PFSK-1 (cell line): ENCODE measurements around the gene KRT8.

ENCODE experiments used
- REST ChIP-seq, 2 experiments: IDR thresholded peaks; 2 replicates each; pipeline versions ENCODE4 v1.6.1 to v1.8.0; 2011 to 2012; ENCODE audit warnings: low read depth in 2 of 2, low read length in 2 of 2, control low read depth in 1 of 2, inconsistent platforms in 1 of 2, mild to moderate bottlenecking in 1 of 2, moderate library complexity in 1 of 2; ENCODE audit not compliant: insufficient read depth in 1 of 2
- SIN3A ChIP-seq: IDR thresholded peaks from 2 replicates; pipeline ENCODE4 v1.6.1; 2012; ENCODE audit warnings: mild to moderate bottlenecking, low read length, moderate library complexity, borderline replicate concordance; ENCODE audit not compliant: insufficient read depth
- TAF1 ChIP-seq: IDR thresholded peaks from 2 replicates; pipeline ENCODE4 v1.6.1; 2012; ENCODE audit warnings: low read length, control low read depth, borderline replicate concordance; ENCODE audit not compliant: insufficient read depth

- TF ChIP-seq REST (IDR thresholded peaks at IDR 0.05; ENCODE audit: insufficient read depth in 1 of 2, low read depth in 2 of 2, low read length in 2 of 2) (no peak), SIN3A (no peak), TAF1 (no peak)
These were observed 38.0 kb upstream of the KRT8 start for GRCh38 chr12:52942901-52943181.
